Measurements from ENCODE around the gene ARHGAP33.
A peak's percentile ranks its signal among the peaks of the same experiment; 100 is the strongest.

The ARHGAP33 gene

DNA sequence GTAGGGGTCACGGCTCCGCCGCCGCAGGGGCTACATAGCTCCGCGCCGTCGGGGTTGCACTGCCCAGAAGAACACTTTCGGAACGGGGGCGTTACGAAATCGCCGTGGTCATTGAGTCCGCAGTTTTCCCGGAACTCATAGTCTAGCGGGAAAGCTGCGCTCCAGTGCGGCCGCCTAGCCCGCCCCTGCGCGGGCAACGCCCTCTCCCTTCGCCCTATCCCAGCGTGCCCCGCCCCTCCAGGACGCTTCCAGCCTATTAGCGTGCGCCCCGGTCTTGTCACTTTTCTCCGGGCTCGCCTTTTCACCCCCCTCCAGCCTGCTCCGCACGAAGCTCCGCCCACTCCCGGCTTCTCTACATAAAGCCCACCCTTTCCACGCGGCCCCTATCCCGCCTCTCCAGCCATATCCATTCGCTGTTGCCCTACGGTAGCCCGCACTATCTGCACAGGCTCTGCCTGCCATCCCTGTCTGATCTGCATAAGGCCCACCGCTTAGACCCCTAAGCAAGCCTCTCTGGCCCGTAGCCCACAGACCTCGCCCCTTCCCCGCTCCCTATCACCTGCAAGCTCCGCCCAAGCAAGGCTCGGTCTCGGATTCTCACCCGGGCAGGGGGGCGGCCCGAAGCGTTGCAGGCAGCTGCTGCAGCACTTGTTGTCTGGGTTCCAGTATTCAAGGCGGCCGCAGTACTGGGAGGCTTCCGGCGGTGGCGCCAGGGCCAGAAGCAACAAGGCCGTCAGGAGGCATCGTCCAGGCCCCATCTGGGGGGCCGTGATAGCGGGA, 34.8 kb upstream of the ARHGAP33 start:
- DNase-seq (ENCODE audit: low spot score): peak; percentile 94

DNA sequence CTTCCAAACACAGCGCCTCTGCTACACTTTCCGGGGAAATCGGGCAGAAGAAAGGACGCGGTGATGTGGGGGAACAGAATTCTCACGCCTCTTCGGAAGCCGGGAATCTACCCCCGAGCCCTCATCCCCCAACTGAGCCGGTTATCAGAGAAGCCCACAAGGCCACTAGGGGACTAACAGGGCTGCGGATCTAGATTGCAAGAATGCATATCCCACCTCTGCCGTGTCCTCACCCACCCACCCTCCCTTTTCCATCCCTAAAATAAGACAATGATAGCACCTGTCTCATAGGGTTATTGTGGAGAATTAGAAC, 34.2 kb upstream of the ARHGAP33 start:
- DNase-seq (ENCODE audit: low spot score): no peak

DNA sequence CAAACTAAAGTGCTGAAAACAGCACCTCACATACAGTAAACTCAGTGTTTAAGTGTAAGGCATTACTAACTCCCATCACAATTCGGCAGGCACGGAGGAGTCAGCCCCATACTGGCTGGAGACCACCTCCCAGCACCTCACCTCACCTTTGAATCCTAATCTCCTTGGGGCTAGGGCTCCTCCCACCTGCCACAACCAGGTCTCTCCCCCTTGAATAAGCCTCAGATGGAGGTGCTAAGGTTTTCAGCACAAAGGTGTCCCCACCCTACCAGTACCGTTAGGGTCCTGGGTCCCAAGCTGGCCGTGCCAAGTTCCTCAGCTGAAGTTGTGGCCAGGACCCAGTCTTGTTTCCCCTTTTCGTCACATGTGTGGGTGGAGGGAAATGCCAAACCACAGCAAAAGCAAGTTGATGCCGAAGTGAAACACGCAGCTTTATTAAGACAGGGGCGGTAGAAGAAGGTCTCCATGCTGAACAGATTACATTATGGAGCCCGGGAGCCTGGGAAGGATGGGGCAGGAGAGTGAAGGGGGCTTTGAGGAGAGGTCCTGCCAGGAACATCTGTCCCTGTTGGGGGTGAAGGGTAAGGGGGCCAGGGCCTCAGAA, 33.1 kb upstream of the ARHGAP33 start, which contains the start of gene IGFLR1:
TSS of gene IGFLR1 (minus strand) at position 332 of the 604 bp plus-strand sequence. CDS start 1,272 bp downstream, outside the sequence.
- DNase-seq (ENCODE audit: low spot score): peak; percentile 72

- DNase-seq (ENCODE audit: low spot score): no peak
Measured at GRCh38 chr19:35743640-35744429, 31.5 kb upstream of the ARHGAP33 start.

- peak; percentile 95 for DNase-seq (ENCODE audit: low spot score)
Measured at GRCh38 chr19:35744430-35745327, 30.7 kb upstream of the ARHGAP33 start.

GRCh38 chr19:35745328-35746086, 29.9 kb upstream of the ARHGAP33 start, which contains the start of the genes PSENEN and U2AF1L4:
TSS of gene PSENEN (plus strand) at chr19:35745651. CDS start at chr19:35745931, 280 bp downstream.
TSS of gene U2AF1L4 (minus strand) at chr19:35745418. CDS start at chr19:35745391, 27 bp downstream.
- DNase-seq (ENCODE audit: low spot score): peak; percentile 99

GRCh38 chr19:35746087-35746462, 29.3 kb upstream of the ARHGAP33 start:
- no peak for DNase-seq (ENCODE audit: low spot score)

GRCh38 chr19:35746531-35746930, 28.8 kb upstream of the ARHGAP33 start:
- DNase-seq (ENCODE audit: low spot score): no peak

GRCh38 chr19:35748106-35749020, 27.0 kb upstream of the ARHGAP33 start, which contains the start of gene LIN37:
TSS of gene LIN37 (plus strand) at chr19:35748576. CDS start at chr19:35748725, 149 bp downstream.
- DNase-seq (ENCODE audit: low spot score): peak; percentile 99

- no peak for DNase-seq (ENCODE audit: low spot score)
Measured at GRCh38 chr19:35750167-35750566, 25.2 kb upstream of the ARHGAP33 start.

GRCh38 chr19:35751839-35752745, 23.3 kb upstream of the ARHGAP33 start:
- no peak for DNase-seq (ENCODE audit: low spot score)

- no peak for DNase-seq (ENCODE audit: low spot score)
Measured at GRCh38 chr19:35752746-35753350, 22.5 kb upstream of the ARHGAP33 start.

DNA sequence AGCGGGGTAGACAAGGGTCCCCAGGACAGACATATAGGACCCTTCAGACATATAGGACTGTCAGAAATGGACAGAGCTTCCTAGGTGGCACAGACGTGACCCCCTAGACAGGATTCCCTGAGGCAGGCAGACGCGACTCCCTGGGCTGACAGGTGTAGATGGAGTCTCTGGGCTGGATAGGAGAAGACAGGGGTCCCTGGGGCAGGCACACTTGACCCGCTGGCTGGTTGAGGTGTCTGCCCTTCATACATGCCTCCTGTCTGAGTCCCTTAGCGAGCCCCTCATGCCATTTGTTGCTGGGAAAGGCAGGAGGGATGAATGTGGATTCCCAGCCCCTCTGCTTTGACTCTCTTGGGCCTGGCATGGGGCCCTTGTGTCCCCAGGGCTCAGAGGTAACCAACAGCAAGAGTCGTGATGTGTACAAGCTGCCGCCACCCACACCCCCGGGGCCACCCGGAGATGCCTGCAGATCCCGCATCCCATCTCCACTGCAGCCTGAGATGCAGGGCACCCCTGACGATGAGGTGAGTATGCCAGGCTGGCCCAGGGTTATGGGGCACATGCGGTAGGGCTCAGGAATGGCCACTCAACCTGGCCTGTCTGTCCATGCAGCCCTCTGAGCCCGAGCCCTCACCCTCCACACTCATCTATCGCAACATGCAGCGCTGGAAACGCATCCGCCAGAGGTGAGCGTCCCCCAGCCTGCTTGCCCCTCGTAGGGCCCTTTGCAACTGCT, 21.6 kb upstream of the ARHGAP33 start:
- DNase-seq (ENCODE audit: low spot score): no peak

- DNase-seq (ENCODE audit: low spot score): no peak
Measured at GRCh38 chr19:35754370-35755130, 20.8 kb upstream of the ARHGAP33 start.

GRCh38 chr19:35755131-35755549, 20.2 kb upstream of the ARHGAP33 start:
- DNase-seq (ENCODE audit: low spot score): no peak

- peak; percentile 51 for DNase-seq (ENCODE audit: low spot score)
Measured at GRCh38 chr19:35755550-35756376, 19.6 kb upstream of the ARHGAP33 start.
